ENCODE measurements around the gene UNC13A.

The UNC13A gene

DNA sequence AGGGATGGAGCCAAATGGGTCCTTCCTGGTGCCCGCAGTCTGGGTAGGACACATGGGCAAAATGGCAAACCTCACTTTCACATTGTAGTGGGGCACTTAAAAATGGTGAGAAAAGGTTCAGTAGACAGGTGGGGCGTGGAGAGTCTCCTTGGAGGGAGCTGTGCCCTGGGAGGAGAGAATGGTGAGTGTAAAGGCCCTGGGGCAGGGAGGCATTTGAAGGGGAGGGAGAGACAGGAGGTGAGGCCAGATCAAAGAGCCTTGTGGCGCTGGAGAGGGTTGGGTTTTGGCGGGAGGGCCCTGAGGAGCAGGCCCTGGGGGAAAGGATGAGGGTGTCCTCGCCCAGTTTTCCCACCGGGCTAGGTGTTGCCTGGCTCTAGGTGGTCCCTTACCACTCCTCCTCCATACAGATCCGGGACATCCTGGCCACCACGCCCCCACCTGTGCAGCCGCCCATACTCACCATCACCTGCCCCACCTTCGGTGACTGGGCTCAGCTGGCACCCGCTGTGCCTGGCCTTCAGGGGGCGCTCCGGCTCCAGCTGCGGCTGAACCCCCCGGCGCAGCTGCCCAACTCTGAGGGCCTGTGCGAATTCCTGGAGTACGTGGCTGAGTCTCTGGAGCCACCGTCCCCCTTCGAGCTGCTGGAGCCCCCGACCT is 37.4 kb upstream of the UNC13A start:
- H3K27ac ChIP-seq (replicated peaks), result no peak overlapping the region
- H3K4me3 ChIP-seq (replicated peaks; ENCODE audit: insufficient read depth, low read length), result no peak overlapping the region
- H3K27me3 ChIP-seq (ENCODE audit: insufficient read depth, poor library complexity, severe bottlenecking), result no peaks in the 10 kb centered on the region
- no peak for DNase-seq (ENCODE audit: low read depth in 1 of 2, low spot score in 1 of 2)
- TF ChIP-seq, protein P1, sequence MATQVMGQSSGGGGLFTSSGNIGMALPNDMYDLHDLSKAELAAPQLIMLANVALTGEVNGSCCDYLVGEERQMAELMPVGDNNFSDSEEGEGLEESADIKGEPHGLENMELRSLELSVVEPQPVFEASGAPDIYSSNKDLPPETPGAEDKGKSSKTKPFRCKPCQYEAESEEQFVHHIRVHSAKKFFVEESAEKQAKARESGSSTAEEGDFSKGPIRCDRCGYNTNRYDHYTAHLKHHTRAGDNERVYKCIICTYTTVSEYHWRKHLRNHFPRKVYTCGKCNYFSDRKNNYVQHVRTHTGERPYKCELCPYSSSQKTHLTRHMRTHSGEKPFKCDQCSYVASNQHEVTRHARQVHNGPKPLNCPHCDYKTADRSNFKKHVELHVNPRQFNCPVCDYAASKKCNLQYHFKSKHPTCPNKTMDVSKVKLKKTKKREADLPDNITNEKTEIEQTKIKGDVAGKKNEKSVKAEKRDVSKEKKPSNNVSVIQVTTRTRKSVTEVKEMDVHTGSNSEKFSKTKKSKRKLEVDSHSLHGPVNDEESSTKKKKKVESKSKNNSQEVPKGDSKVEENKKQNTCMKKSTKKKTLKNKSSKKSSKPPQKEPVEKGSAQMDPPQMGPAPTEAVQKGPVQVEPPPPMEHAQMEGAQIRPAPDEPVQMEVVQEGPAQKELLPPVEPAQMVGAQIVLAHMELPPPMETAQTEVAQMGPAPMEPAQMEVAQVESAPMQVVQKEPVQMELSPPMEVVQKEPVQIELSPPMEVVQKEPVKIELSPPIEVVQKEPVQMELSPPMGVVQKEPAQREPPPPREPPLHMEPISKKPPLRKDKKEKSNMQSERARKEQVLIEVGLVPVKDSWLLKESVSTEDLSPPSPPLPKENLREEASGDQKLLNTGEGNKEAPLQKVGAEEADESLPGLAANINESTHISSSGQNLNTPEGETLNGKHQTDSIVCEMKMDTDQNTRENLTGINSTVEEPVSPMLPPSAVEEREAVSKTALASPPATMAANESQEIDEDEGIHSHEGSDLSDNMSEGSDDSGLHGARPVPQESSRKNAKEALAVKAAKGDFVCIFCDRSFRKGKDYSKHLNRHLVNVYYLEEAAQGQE (IDR thresholded peaks at IDR 0.05; ENCODE audit: insufficient replicate concordance, low read depth), result no peak
- TF ChIP-seq SPI1 (IDR thresholded peaks at IDR 0.05; ENCODE audit: borderline replicate concordance, low read depth) (no peak), GABPA (IDR thresholded peaks at IDR 0.05; ENCODE audit: low read depth) (no peak), POLR2AphosphoS5 (IDR thresholded peaks at IDR 0.05; ENCODE audit: low read depth) (no peak)
- TF ChIP-seq, protein P2, sequence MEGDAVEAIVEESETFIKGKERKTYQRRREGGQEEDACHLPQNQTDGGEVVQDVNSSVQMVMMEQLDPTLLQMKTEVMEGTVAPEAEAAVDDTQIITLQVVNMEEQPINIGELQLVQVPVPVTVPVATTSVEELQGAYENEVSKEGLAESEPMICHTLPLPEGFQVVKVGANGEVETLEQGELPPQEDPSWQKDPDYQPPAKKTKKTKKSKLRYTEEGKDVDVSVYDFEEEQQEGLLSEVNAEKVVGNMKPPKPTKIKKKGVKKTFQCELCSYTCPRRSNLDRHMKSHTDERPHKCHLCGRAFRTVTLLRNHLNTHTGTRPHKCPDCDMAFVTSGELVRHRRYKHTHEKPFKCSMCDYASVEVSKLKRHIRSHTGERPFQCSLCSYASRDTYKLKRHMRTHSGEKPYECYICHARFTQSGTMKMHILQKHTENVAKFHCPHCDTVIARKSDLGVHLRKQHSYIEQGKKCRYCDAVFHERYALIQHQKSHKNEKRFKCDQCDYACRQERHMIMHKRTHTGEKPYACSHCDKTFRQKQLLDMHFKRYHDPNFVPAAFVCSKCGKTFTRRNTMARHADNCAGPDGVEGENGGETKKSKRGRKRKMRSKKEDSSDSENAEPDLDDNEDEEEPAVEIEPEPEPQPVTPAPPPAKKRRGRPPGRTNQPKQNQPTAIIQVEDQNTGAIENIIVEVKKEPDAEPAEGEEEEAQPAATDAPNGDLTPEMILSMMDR (IDR thresholded peaks at IDR 0.05; ENCODE audit: insufficient read depth, low read length), result no peak

DNA sequence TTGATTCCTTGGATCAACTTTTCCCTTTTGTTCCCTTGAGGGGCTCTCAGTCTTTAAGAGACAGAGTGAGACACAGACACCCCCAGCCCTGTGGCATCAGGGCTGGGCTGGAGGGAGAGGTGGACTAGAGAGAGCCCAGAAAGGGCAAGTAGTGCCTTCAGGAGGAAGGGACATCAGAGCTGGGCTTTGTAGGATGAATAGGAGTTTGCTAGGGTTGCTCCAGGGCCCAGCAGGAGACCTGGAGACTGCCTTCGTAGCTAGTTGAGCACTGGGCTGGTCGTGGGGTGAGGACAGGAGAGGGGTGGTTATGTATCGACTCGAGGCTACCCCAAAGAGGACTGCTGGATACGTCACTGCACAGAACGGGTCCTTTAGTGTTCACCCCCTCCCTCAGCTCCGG is 36.5 kb upstream of the UNC13A start:
- Histone ChIP-seq H3K27ac (replicated peaks) (no peak overlapping the region), H3K27me3 (ENCODE audit: insufficient read depth, poor library complexity, severe bottlenecking) (no peaks in the 10 kb centered on the region), H3K4me3 (replicated peaks; ENCODE audit: insufficient read depth, low read length) (no peak overlapping the region)
- DNase-seq (ENCODE audit: low read depth in 1 of 2, low spot score in 1 of 2), result no peak
- TF ChIP-seq, protein P2 (IDR thresholded peaks at IDR 0.05; ENCODE audit: insufficient read depth, low read length), result no peak
- TF ChIP-seq POLR2AphosphoS5 (IDR thresholded peaks at IDR 0.05; ENCODE audit: low read depth) (no peak), GABPA (IDR thresholded peaks at IDR 0.05; ENCODE audit: low read depth) (no peak), SPI1 (IDR thresholded peaks at IDR 0.05; ENCODE audit: borderline replicate concordance, low read depth) (no peak)
- TF ChIP-seq, protein P1 (IDR thresholded peaks at IDR 0.05; ENCODE audit: insufficient replicate concordance, low read depth), result no peak

DNA sequence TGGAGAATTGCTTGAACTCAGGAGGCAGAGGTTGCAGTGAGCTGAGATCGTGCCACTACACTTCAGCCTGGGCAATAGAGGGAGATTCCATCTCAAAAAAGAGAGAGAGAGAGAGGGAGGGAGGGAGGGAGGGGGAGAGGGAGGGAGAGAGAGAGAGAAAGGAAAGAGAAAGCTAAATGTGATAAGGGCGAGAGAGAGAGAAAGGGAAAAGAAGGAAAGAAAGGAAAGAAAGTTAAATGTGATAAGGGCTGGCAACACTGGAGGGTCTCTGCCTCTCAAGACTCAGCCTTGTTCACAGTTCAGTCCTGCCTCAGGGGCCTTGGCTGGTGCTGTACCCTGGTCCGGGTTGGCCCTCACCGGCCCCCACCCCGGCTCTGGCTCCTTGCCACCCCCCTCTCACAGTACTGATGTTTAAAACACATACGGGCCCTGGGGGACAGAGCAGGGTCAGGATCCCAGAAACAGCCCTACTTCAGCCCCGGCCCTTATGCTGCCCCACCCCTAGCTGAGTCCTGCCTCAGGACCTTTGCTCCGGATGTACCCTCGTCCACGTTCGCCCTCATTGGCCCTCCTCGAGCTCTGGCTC is 34.6 kb upstream of the UNC13A start:
- no peak overlapping the region for H3K4me3 ChIP-seq (replicated peaks; ENCODE audit: insufficient read depth, low read length)
- no peaks in the 10 kb centered on the region for H3K27me3 ChIP-seq (ENCODE audit: insufficient read depth, poor library complexity, severe bottlenecking)
- H3K27ac ChIP-seq (replicated peaks), result no peak overlapping the region
- TF ChIP-seq GABPA (IDR thresholded peaks at IDR 0.05; ENCODE audit: low read depth) (no peak), POLR2AphosphoS5 (IDR thresholded peaks at IDR 0.05; ENCODE audit: low read depth) (no peak), SPI1 (IDR thresholded peaks at IDR 0.05; ENCODE audit: borderline replicate concordance, low read depth) (no peak)
- TF ChIP-seq, protein P2 (IDR thresholded peaks at IDR 0.05; ENCODE audit: insufficient read depth, low read length), result no peak
- DNase-seq (ENCODE audit: low read depth in 1 of 2, low spot score in 1 of 2), result no peak

Measured in HL-60 (cell line).